Measurements from ENCODE around the gene CSNK1G3. TPM values are rescaled to one million over a fixed set of nuclear protein-coding genes. Genes with fewer than 3 reads are reported as not detected.
"Not testable (repeated sequence)": the region's sequence is repeated elsewhere in the genome, so short reads cannot be mapped to it uniquely, and the experiment has no call there.

Gene CSNK1G3
- total RNA-seq, 2 experiments from 2014 or later: 37.4 to 37.8 TPM

- Mint-ChIP-seq H3K36me3 (no peaks in the 10 kb centered on the region), H3K27me3 (peaks cover 11% of the 10 kb centered on the region), H3K4me1 (ENCODE audit: low read depth) (peaks cover 2% of the 10 kb centered on the region), H3K9me3 (no peaks in the 10 kb centered on the region), H3K27ac (no peak overlapping the region), H3K4me3 (no peak overlapping the region)
- DNase-seq: no peak
- POLR2A ChIA-PET: no interaction called here
- CTCF ChIA-PET: no interaction called here
- intact Hi-C loops (cut with micrococcal nuclease): no loop called here
Observed at GRCh38 chr5:123490974-123491373, 21.0 kb upstream of the CSNK1G3 start.

GRCh38 chr5:123495211-123495610 lies 16.8 kb upstream of the CSNK1G3 start:
- H3K4me1 Mint-ChIP-seq (ENCODE audit: low read depth); CTCF ChIA-PET; H3K36me3 Mint-ChIP-seq; H3K27me3 Mint-ChIP-seq; DNase-seq; H3K9me3 Mint-ChIP-seq; POLR2A ChIA-PET; H3K4me3 Mint-ChIP-seq; H3K27ac Mint-ChIP-seq; intact Hi-C loops (cut with micrococcal nuclease): not testable (repeated sequence)

- H3K9me3 Mint-ChIP-seq: no peaks in the 10 kb centered on the region
- H3K4me3 Mint-ChIP-seq: no peak overlapping the region
- H3K36me3 Mint-ChIP-seq: no peaks in the 10 kb centered on the region
- no peak overlapping the region for H3K27ac Mint-ChIP-seq
- DNase-seq: no peak
- intact Hi-C loops (cut with micrococcal nuclease): no loop called here
- no peaks in the 10 kb centered on the region for H3K27me3 Mint-ChIP-seq
- ChIA-PET CTCF (no interaction called here), POLR2A (no interaction called here)
- H3K4me1 Mint-ChIP-seq (ENCODE audit: low read depth): no peaks in the 10 kb centered on the region
Observed at GRCh38 chr5:123496892-123497291, 15.1 kb upstream of the CSNK1G3 start.

GRCh38 chr5:123500471-123500870 lies 11.5 kb upstream of the CSNK1G3 start:
- ChIA-PET CTCF (no interaction called here), POLR2A (no interaction called here)
- DNase-seq: no peak
- no peaks in the 10 kb centered on the region for H3K9me3 Mint-ChIP-seq
- H3K36me3 Mint-ChIP-seq: no peaks in the 10 kb centered on the region
- intact Hi-C loops (cut with micrococcal nuclease): no loop called here
- peaks cover 6% of the 10 kb centered on the region for H3K27me3 Mint-ChIP-seq
- peaks cover 5% of the 10 kb centered on the region for H3K4me1 Mint-ChIP-seq (ENCODE audit: low read depth)
- no peak overlapping the region for H3K4me3 Mint-ChIP-seq
- no peak overlapping the region for H3K27ac Mint-ChIP-seq

GRCh38 chr5:123502120-123502519 lies 9.9 kb upstream of the CSNK1G3 start:
- no peak overlapping the region for H3K4me3 Mint-ChIP-seq
- no peaks in the 10 kb centered on the region for H3K9me3 Mint-ChIP-seq
- intact Hi-C loops (cut with micrococcal nuclease): no loop called here
- ChIA-PET POLR2A (no interaction called here), CTCF (interaction anchor here (1.0 kb wide), 1 partner anchor 104 kb away, joined by 3 read pairs; no protein-coding TSS in a partner anchor)
- peaks cover 5% of the 10 kb centered on the region for H3K4me1 Mint-ChIP-seq (ENCODE audit: low read depth)
- no peak for DNase-seq
- H3K27ac Mint-ChIP-seq: no peak overlapping the region
- no peaks in the 10 kb centered on the region for H3K36me3 Mint-ChIP-seq
- peaks cover 7% of the 10 kb centered on the region for H3K27me3 Mint-ChIP-seq

GRCh38 chr5:123503299-123503698 lies 8.7 kb upstream of the CSNK1G3 start:
- DNase-seq: no peak
- Mint-ChIP-seq H3K4me1 (ENCODE audit: low read depth) (peaks cover 5% of the 10 kb centered on the region), H3K4me3 (no peak overlapping the region), H3K9me3 (no peaks in the 10 kb centered on the region), H3K27me3 (peaks cover 7% of the 10 kb centered on the region), H3K36me3 (no peaks in the 10 kb centered on the region), H3K27ac (no peak overlapping the region)
- intact Hi-C loops (cut with micrococcal nuclease): no loop called here
- ChIA-PET CTCF (interaction anchor here (0.7 kb wide), 1 partner anchor 79 kb away, joined by 3 read pairs; the partner anchor contains the start of gene CEP120), POLR2A (interaction anchor here (1.0 kb wide), 1 partner anchor 81 kb away, joined by 3 read pairs; no protein-coding TSS in a partner anchor)

- Mint-ChIP-seq H3K36me3 (no peaks in the 10 kb centered on the region), H3K9me3 (no peaks in the 10 kb centered on the region), H3K27ac (no peak overlapping the region), H3K27me3 (peaks cover 7% of the 10 kb centered on the region), H3K4me1 (ENCODE audit: low read depth) (peaks cover 5% of the 10 kb centered on the region), H3K4me3 (no peak overlapping the region)
- intact Hi-C loops (cut with micrococcal nuclease): no loop called here
- CTCF ChIA-PET: no interaction called here
- POLR2A ChIA-PET: interaction anchor here (0.9 kb wide), 1 partner anchor 82 kb away, joined by 3 read pairs; the partner anchor contains the start of gene CEP120
- DNase-seq: no peak
Observed at GRCh38 chr5:123505633-123506032, 6.3 kb upstream of the CSNK1G3 start.

GRCh38 chr5:123508441-123508840 lies 3.5 kb upstream of the CSNK1G3 start:
- peaks cover 4% of the 10 kb centered on the region for H3K36me3 Mint-ChIP-seq
- no peak for DNase-seq
- no peaks in the 10 kb centered on the region for H3K9me3 Mint-ChIP-seq
- no peak overlapping the region for H3K27ac Mint-ChIP-seq
- CTCF ChIA-PET: interaction anchor here (0.7 kb wide), 1 partner anchor 34 kb away, joined by 3 read pairs; no protein-coding TSS in a partner anchor
- intact Hi-C loops (cut with micrococcal nuclease): no loop called here
- peaks cover 17% of the 10 kb centered on the region for H3K4me1 Mint-ChIP-seq (ENCODE audit: low read depth)
- H3K4me3 Mint-ChIP-seq: no peak overlapping the region
- peaks cover 5% of the 10 kb centered on the region for H3K27me3 Mint-ChIP-seq
- POLR2A ChIA-PET: no interaction called here

GRCh38 chr5:123511290-123511647 lies 708 bp upstream of the CSNK1G3 start:
- ChIA-PET CTCF (interaction anchor here (3.7 kb wide), 1 partner anchor 88 kb away, joined by 31 read pairs; the partner anchor contains the start of gene CEP120), POLR2A (interaction anchor here (0.6 to 4.1 kb wide), 7 partner anchors 13 to 88 kb away, joined by 3 to 69 read pairs (median 4); partner anchors contain the start of gene CEP120)
- Mint-ChIP-seq H3K27ac (peak overlapping the region; percentile 98), H3K9me3 (no peaks in the 10 kb centered on the region), H3K27me3 (no peaks in the 10 kb centered on the region), H3K4me1 (ENCODE audit: low read depth) (peaks cover 40% of the 10 kb centered on the region), H3K36me3 (peaks cover 4% of the 10 kb centered on the region), H3K4me3 (peak overlapping the region; percentile 95)
- intact Hi-C loops (cut with micrococcal nuclease): loop anchor here (5.0 to 10.0 kb wide), 4 partner anchors 666 to 1549 kb away; partner anchors contain the start of genes SNX2, SNX24 and SRFBP1
- no peak for DNase-seq

- Mint-ChIP-seq H3K27me3 (no peaks in the 10 kb centered on the region), H3K9me3 (no peaks in the 10 kb centered on the region), H3K36me3 (peaks cover 4% of the 10 kb centered on the region), H3K4me3 (peak overlapping the region; percentile 99), H3K4me1 (ENCODE audit: low read depth) (peaks cover 50% of the 10 kb centered on the region), H3K27ac (peak overlapping the region; percentile 97)
- peak; percentile 56 for DNase-seq
- ChIA-PET POLR2A (interaction anchor here (0.6 to 4.1 kb wide), 11 partner anchors 15 to 668 kb away, joined by 3 to 69 read pairs (median 4); partner anchors contain the start of gene CEP120), CTCF (interaction anchor here (0.9 to 3.7 kb wide), 4 partner anchors 32 to 98 kb away, joined by 3 to 31 read pairs (median 4); partner anchors contain the start of gene CEP120)
- intact Hi-C loops (cut with micrococcal nuclease): loop anchor here (1.0 to 10.0 kb wide), 11 partner anchors 36 to 1551 kb away; partner anchors contain the start of genes CEP120, SNX2, SNX24 and SRFBP1
Observed at GRCh38 chr5:123512611-123513461, 859 bp downstream of the CSNK1G3 start.

GRCh38 chr5:123514615-123515355 lies 2.8 kb downstream of the CSNK1G3 start:
- Mint-ChIP-seq H3K4me1 (ENCODE audit: low read depth) (peaks cover 66% of the 10 kb centered on the region), H3K36me3 (peaks cover 4% of the 10 kb centered on the region), H3K27me3 (no peaks in the 10 kb centered on the region), H3K4me3 (no peak overlapping the region), H3K9me3 (no peaks in the 10 kb centered on the region), H3K27ac (no peak overlapping the region)
- CTCF ChIA-PET: interaction anchor here (1.5 to 3.7 kb wide), 2 partner anchors 35 to 92 kb away, joined by 3 to 31 read pairs; partner anchors contain the start of gene CEP120
- intact Hi-C loops (cut with micrococcal nuclease): loop anchor here (5.0 to 10.0 kb wide), 4 partner anchors 670 to 1552 kb away; partner anchors contain the start of genes SNX2, SNX24 and SRFBP1
- no peak for DNase-seq
- POLR2A ChIA-PET: interaction anchor here (4.1 kb wide), 1 partner anchor 91 kb away, joined by 69 read pairs; the partner anchor contains the start of gene CEP120

Data from activated CD4-positive, alpha-beta memory T cell treated with anti-CD3 and anti-CD28 coated beads for 36 hours (primary cell).